Urothelium cell line (cell line): ENCODE data around the gene KCNG4.

Experiments
- DNase-seq: peaks from one replicate; pipeline ENCODE4 v3.0.0; 2011; ENCODE audit warnings: low spot score, mixed read lengths
- FAIRE-seq: peaks from 2 replicates; lab custom pipeline; 2011; peaks lifted over from hg19 to GRCh38; lab: Jason Lieb, UNC

KCNG4 gene

GRCh38 chr16:84267380-84267779 is 27.6 kb upstream of the KCNG4 start:
- FAIRE-seq (no peak), DNase-seq (no peak)

- peak; percentile 81 for FAIRE-seq
- peak; percentile 58 for DNase-seq
These were observed 26.6 kb upstream of the KCNG4 start for GRCh38 chr16:84266451-84266850.

DNA sequence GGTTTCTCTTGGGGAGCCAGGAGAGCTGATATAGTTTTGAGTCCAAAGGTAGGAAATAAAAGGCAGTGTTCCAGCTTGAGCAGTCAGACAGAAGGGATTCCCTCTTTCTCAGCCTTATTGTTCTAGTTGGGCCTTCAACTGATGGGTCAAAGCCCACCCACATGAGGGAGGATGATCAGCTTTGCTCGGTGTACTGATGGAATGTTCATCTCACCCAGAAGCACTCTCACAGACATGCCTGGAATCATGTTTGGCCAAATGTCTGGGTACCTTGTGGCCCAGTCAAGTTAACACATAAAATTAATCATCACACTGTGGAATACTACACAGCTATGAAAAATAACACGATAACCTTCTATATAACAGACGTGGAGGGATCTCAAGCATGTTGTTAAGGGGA is 23.1 kb upstream of the KCNG4 start:
- DNase-seq (no peak), FAIRE-seq (no peak)

DNA sequence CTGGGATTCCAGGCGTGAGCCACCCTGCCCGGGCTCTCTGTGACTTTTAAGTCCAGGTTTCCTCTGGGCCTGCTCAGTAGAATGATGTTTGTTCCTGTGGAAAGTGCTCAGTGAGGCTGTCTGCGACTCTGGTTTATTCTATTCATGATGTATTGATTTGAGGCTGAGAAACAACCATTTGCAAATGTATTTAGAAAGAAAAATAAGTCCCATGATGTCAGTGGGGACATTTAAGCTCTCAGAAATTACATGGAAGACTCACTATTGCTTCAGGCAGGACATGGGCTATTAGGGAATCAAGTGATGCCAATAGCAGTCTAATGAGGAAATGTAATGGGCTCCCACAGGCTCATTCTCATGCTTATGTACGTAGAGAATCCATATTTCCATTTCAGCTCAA is 22.2 kb upstream of the KCNG4 start:
- no peak for DNase-seq
- no peak for FAIRE-seq

DNA sequence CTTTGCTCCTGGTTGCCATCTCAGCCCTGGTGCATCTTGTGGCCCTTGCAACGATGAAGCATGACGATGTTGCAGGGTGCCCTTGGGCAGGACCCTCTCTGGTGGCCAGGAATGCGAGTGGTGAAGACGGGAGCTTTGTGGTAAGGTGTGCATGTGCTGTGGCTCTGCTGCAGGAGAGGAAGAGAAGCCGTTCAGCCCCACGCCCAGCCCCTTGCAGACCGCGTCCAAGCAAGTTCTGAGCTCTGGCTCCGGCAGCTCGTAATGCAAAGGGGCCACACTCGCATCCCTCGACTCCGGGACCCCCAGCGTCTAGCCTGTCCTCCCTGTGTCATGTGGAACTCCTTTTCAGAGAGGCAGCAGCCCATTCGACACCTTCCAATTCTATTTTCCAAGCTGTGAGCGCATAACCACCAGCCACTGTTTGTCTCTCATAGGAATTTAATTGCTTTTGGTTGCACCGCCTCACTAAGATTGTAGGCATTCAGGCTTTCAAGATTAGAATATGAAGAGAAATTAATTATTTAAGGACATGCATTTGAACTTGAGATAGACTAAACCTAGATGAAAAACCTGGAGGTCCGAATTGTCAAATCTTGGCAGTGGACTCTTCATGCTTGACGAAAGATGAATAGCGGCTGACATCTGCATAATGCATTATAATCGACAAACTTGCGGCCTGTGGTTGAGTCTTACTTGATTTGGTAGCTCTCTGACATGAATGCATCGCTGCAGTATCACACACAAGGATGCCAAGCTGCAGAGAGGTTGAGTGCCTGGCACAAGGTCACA is 21.1 kb upstream of the KCNG4 start:
- no peak for FAIRE-seq

GRCh38 chr16:84259691-84260090 is 19.9 kb upstream of the KCNG4 start:
- no peak for FAIRE-seq
- DNase-seq = no peak

More for the DNA sequence above, 21.1 kb upstream of the KCNG4 start:
- DNase-seq = no peak

DNA sequence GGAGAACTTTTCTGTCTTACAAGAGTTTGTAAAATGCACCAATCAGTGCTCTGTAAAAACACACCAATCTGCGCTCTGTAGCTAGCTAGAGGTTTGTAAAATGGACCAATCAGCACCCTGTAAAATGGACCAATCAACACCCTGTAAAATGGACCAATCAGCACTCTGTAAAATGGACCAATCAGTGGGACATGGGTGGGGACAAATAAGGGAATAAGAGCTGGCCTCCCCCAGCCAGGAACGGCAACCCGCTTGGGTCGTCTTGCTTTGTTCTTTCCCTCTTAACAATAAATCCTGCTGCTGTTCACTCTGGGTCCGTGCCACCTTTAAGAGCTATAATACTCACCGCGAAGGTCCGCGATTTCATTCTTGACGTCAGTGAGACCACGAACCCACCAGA is 18.5 kb upstream of the KCNG4 start:
- FAIRE-seq (no peak), DNase-seq (no peak)

GRCh38 chr16:84255050-84255810 is 15.4 kb upstream of the KCNG4 start:
- FAIRE-seq = no peak
- no peak for DNase-seq

DNA sequence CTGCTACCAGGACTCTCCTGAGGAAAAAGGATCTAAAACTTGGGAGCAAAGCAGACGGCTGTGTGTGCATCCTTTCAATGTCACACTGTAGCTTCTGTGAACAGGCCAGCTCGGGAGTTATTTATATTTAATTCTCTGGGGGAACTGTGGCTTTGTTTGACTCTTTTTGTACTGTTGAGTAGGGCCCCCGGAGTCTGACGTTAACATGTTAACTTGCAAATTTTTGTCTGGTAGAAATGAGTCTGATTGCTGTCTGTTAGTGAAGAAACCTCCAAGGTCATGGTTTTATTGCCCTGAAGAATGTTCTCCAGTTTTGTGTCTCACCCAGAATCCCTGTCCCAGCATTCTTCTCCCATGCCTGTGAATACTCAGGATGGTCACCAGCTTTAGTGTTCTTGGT is 14.2 kb upstream of the KCNG4 start:
- FAIRE-seq (no peak), DNase-seq (no peak)

DNA sequence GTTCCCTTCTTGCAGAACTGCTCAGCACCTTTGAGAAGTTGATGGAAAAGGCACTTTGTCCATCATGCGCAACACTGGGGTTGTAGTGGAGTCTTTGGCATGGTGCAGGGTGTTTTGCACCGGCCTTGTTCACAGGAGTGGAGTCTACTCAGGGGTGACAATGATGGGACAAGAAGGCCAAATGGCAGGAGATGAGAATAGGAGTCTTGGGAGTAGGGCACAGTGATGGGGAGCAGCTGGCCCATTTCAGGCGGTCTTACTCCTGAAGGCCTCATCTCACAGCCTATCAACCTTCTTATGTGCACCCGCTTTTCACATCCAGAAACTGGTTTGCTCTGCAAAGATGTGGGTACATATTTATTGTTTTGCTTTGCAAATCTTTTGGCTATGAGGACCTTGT is 13.4 kb upstream of the KCNG4 start:
- DNase-seq = no peak
- no peak for FAIRE-seq

DNA sequence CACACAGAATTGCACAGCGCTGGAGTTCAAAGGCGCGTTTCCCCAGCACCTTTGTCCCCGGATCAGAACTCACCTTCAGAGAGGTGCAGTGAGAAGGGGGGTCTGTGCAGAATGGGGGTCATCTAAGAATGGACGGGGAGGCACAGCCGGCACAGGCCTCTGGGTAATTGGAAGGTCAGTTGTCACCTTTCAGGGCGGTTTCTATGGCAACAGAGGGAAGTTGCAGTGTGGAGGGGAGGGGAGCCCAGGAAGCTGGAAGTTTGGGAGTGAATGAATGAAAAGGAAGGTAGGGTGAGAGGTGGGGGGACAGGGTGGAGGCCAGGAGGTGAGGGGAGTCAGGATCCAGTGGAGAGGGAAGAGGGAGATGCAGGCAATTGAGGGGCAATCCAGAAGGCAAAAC is 12.4 kb upstream of the KCNG4 start:
- DNase-seq = no peak
- no peak for FAIRE-seq

- FAIRE-seq (peak; percentile 48), DNase-seq (peak; percentile 53)
These were observed 8.0 kb upstream of the KCNG4 start for GRCh38 chr16:84247844-84248243.

GRCh38 chr16:84247331-84247730 is 7.5 kb upstream of the KCNG4 start:
- DNase-seq = no peak
- FAIRE-seq = no peak

- no peak for DNase-seq
- FAIRE-seq = no peak
These were observed 6.9 kb upstream of the KCNG4 start for GRCh38 chr16:84246679-84247077.

- DNase-seq = no peak
- FAIRE-seq = no peak
These were observed 6.3 kb upstream of the KCNG4 start for GRCh38 chr16:84245956-84246678.

DNA sequence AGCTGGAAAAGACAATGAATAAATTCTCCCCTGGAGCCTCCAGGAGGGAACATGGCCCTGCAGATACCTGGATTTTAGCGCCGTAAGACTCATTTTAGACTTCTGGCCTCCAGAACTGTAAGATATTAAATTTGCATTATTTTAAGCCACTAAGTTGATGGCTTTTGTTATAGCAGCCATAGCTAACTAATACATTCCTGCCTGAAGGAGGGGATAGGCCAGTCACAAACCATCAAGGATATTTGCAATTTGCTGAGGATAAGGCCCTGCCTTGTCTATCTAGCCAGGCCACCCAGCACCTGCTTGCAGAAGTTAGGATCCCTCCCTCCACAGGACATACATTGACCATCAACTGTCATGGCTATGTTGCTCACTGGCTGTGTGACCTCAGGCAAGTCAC is 4.9 kb upstream of the KCNG4 start:
- no peak for DNase-seq
- FAIRE-seq = no peak

- FAIRE-seq = no peak
- no peak for DNase-seq
These were observed 3.9 kb upstream of the KCNG4 start for GRCh38 chr16:84243732-84244131.

GRCh38 chr16:84242839-84243238 is 3.0 kb upstream of the KCNG4 start:
- DNase-seq (no peak), FAIRE-seq (no peak)

GRCh38 chr16:84241778-84242177 is 2.0 kb upstream of the KCNG4 start:
- FAIRE-seq (no peak), DNase-seq (no peak)

DNA sequence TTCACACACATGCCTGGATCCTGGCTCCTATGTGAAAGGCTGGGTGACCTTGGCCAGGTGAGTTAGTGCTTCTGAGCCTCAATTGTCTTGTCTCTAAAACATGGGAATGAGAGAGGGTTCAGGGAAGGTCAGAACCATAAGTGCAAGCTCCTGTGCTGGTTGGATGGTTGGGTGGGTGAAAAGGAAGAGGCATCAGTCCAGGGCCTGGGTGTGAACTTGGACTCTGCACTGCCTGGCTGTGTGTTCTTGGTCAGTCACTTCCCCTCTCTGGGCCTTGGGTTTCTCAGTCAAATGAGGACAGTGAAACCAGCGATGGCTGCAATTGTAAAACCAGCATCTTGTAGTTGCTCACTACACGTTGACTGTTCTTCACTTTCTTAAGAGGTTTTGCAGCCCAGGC is 643 bp upstream of the KCNG4 start:
- DNase-seq = no peak
- FAIRE-seq = no peak

GRCh38 chr16:84239141-84239769 is 557 bp downstream of the KCNG4 start:
- no peak for FAIRE-seq
- DNase-seq = no peak
